OCI-LY3 (cell line): ENCODE measurements around the gene CFAP45.
"Not testable (repeated sequence)": the region's sequence is repeated elsewhere in the genome, so short reads cannot be mapped to it uniquely, and the experiment has no call there.

ENCODE experiments used
- H2AFZ ChIP-seq: fragments of 200-600, 300-600 bp; shearing (Covaris generic); 2 replicates; pipeline ENCODE4 v1.6.0; 2014; ENCODE audit warnings: antibody characterized with exemption, low read depth, low read length
- H3K27ac ChIP-seq: fragments of 200-600, 300-600 bp; sonication (generic); 2 replicates; pipeline ENCODE4 v1.5.1; 2014; ENCODE audit warnings: mild to moderate bottlenecking, low read length, moderate library complexity, mixed read lengths
- H3K27me3 ChIP-seq: fragments of 200-600, 300-600 bp; sonication (generic); 2 replicates; pipeline ENCODE4 v1.6.1; 2014; ENCODE audit warnings: low read depth, low read length, mixed read lengths
- H3K36me3 ChIP-seq: fragments of 200-600, 300-600 bp; sonication (generic); replicated peaks from 2 replicates; pipeline ENCODE3; 2014; ENCODE audit warnings: low read depth, low read length, mixed read lengths
- H3K4me1 ChIP-seq: fragments of 300-600, 200-600 bp; sonication (generic); 2 replicates; pipeline ENCODE4 v1.6.1; 2014; ENCODE audit warnings: low read length, mixed read lengths
- H3K4me2 ChIP-seq: fragments of 200-600, 300-600 bp; sonication (generic); 2 replicates; pipeline ENCODE4 v1.6.1; 2014; ENCODE audit warnings: low read length, mixed read lengths
- H3K4me3 ChIP-seq: fragments of 300-600, 200-600 bp; sonication (generic); 2 replicates; pipeline ENCODE4 v1.5.1; 2014; ENCODE audit warnings: antibody characterized with exemption, mild to moderate bottlenecking, low read length, moderate library complexity
- H3K79me2 ChIP-seq: fragments of 300-600, 200-600 bp; shearing (Covaris generic); 2 replicates; pipeline ENCODE4 v1.6.1; 2014; ENCODE audit warnings: mild to moderate bottlenecking, low read length, mixed read lengths
- H3K9ac ChIP-seq: fragments of 300-600, 200-600 bp; shearing (Covaris generic); 2 replicates; pipeline ENCODE4 v1.6.0; 2014; ENCODE audit warnings: mild to moderate bottlenecking, low read length, moderate library complexity
- H3K9me3 ChIP-seq: fragments of 200-600, 300-600 bp; shearing (Covaris generic); 2 replicates; pipeline ENCODE4 v1.6.1; 2014; ENCODE audit warnings: low read length, mixed read lengths; ENCODE audit not compliant: insufficient read depth
- H4K20me1 ChIP-seq: fragments of 200-600, 300-600 bp; sonication (generic); 2 replicates; pipeline ENCODE4 v1.6.1; 2016; ENCODE audit warnings: low read length, mixed read lengths; ENCODE audit not compliant: insufficient read depth
- EZH2phosphoT487 ChIP-seq: fragments of 200-600 bp; shearing (Covaris generic); IDR thresholded peaks from 2 replicates; pipeline ENCODE4 v1.6.1; 2018; ENCODE audit warnings: antibody characterized with exemption, mixed run types, low read depth
- TF ChIP-seq, protein P1 (sequence below): fragments of 200-600, 300-600 bp; sonication (generic); IDR thresholded peaks from 2 replicates; pipeline ENCODE4 v1.5.1; 2014; ENCODE audit warnings: antibody characterized with exemption, low read length, low read depth

CFAP45 gene

DNA sequence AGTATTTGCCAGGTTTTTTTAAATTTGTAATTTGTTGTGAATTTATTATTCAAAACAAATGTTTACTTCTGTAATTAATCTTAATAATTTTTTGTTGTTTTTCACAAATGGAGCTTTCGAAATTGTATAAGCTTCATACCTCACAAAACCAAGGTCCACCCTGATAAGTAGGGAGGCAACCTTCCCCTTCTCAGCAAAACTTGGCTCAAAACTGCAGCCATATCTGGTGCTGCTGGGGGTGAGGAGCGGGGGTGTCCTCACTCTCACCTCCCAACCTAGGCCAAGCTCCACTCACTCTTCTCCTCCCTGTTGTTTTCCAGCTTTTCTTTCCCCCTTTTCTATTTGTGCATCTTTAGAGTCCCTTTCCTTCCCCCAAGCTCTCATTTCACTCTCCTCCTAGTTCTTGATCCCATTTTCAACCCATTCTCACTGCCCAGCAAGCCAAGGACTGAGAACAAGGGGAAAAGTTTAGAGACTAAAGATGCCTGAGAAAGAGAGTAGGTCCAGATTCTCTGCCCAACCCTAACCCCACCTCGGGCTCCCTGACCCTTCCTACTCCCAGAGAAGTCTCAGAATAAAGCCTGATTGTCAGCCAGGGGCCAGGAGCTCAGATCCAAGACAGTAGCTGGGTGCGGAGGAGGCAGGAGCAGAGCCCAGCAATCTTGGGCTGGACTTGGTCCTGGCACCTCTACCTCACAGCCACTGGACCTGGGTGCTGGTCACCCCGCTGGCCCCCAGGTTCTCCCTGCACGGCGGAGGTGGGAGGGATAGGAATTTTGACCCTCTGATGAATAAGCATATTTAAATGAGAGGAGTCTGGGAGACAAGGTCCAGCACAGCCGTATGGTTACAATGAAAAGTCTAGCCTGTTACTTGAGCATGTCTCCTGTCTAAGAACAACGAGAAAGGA is 8.3 kb upstream of the CFAP45 start:
- H3K9me3 ChIP-seq: no peaks in the 10 kb centered on the region
- TF ChIP-seq EZH2phosphoT487: no peak
- TF ChIP-seq, protein P1, sequence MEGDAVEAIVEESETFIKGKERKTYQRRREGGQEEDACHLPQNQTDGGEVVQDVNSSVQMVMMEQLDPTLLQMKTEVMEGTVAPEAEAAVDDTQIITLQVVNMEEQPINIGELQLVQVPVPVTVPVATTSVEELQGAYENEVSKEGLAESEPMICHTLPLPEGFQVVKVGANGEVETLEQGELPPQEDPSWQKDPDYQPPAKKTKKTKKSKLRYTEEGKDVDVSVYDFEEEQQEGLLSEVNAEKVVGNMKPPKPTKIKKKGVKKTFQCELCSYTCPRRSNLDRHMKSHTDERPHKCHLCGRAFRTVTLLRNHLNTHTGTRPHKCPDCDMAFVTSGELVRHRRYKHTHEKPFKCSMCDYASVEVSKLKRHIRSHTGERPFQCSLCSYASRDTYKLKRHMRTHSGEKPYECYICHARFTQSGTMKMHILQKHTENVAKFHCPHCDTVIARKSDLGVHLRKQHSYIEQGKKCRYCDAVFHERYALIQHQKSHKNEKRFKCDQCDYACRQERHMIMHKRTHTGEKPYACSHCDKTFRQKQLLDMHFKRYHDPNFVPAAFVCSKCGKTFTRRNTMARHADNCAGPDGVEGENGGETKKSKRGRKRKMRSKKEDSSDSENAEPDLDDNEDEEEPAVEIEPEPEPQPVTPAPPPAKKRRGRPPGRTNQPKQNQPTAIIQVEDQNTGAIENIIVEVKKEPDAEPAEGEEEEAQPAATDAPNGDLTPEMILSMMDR: no peak

GRCh38 chr1:159906960-159907359 is 7.0 kb upstream of the CFAP45 start:
- Histone ChIP-seq H3K4me3 (no peak overlapping the region), H4K20me1 (no peaks in the 10 kb centered on the region), H2AFZ (no peak overlapping the region), H3K4me2 (no peak overlapping the region), H3K4me1 (peaks cover 21% of the 10 kb centered on the region), H3K9me3 (no peaks in the 10 kb centered on the region), H3K27ac (no peak overlapping the region), H3K36me3 (no peaks in the 10 kb centered on the region), H3K79me2 (no peaks in the 10 kb centered on the region), H3K9ac (no peak overlapping the region), H3K27me3 (no peaks in the 10 kb centered on the region)
- TF ChIP-seq, protein P1: no peak
- no peak for TF ChIP-seq EZH2phosphoT487

More for the DNA sequence above, 8.3 kb upstream of the CFAP45 start:
- peaks cover 3% of the 10 kb centered on the region for H3K36me3 ChIP-seq
- peaks cover 21% of the 10 kb centered on the region for H3K4me1 ChIP-seq
- H3K4me2 ChIP-seq: no peak overlapping the region
- no peaks in the 10 kb centered on the region for H3K27me3 ChIP-seq
- H2AFZ ChIP-seq: no peak overlapping the region
- H4K20me1 ChIP-seq: 0 out of 2 replicates have a peak, but pooled peaks cover under 1% of the 10 kb centered on the region
- H3K4me3 ChIP-seq: no peak overlapping the region
- H3K27ac ChIP-seq: no peak overlapping the region
- H3K9ac ChIP-seq: no peak overlapping the region
- H3K79me2 ChIP-seq: no peaks in the 10 kb centered on the region

DNA sequence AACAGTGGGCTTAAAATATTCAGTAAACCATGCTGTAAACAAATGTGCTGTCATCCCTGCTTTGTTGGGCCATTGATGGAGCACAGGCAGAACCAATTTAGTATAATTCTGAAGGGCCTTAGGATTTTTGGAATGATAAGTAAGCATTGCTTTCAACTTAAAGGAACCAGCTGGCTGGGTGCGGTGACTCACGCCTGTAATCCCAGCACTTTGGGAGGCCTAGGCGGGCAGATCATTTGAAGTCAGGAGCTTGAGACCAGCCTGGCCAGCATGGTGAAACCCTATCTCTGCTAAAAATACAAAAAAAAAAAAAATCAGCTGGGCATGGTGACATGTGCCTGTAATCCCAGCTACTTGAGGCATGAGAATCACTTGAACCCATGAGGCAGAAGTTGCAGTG is 4.1 kb upstream of the CFAP45 start:
- not testable (repeated sequence) for H3K36me3 ChIP-seq, H3K4me3 ChIP-seq, H3K9ac ChIP-seq, H3K27me3 ChIP-seq, H2AFZ ChIP-seq, H4K20me1 ChIP-seq, H3K4me2 ChIP-seq, H3K9me3 ChIP-seq, H3K4me1 ChIP-seq, H3K27ac ChIP-seq, H3K79me2 ChIP-seq

DNA sequence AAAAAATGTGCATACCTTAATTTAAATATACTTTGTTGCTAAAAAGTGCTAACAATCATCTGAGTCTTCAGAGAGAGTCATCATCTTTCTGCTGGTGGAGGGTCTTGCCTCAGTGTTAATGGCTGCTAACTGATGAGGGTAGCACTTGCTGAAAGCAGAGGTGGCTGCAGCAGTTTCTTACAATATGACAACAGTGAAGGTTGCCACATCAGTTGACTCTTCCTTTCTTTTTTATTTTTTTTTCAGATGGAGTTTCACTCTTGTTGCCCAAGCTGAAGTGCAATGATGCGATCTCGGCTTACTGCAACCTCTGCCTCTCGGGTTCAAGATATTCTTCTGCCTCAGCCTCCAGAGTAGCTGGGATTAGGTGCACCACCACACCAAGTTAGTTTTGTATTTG is 2.6 kb upstream of the CFAP45 start:
- H3K4me1 ChIP-seq: peaks cover 17% of the 10 kb centered on the region
- no peaks in the 10 kb centered on the region for H3K79me2 ChIP-seq
- H3K36me3 ChIP-seq: no peaks in the 10 kb centered on the region
- no peak overlapping the region for H2AFZ ChIP-seq
- no peaks in the 10 kb centered on the region for H3K27me3 ChIP-seq
- no peaks in the 10 kb centered on the region for H3K9me3 ChIP-seq
- H3K4me3 ChIP-seq: no peak overlapping the region
- H3K27ac ChIP-seq: no peak overlapping the region
- no peaks in the 10 kb centered on the region for H4K20me1 ChIP-seq
- no peak overlapping the region for H3K4me2 ChIP-seq
- no peak overlapping the region for H3K9ac ChIP-seq
- TF ChIP-seq, protein P1: no peak
- TF ChIP-seq EZH2phosphoT487: no peak
